ENCODE measurements around the gene FAM53B.

DNA sequence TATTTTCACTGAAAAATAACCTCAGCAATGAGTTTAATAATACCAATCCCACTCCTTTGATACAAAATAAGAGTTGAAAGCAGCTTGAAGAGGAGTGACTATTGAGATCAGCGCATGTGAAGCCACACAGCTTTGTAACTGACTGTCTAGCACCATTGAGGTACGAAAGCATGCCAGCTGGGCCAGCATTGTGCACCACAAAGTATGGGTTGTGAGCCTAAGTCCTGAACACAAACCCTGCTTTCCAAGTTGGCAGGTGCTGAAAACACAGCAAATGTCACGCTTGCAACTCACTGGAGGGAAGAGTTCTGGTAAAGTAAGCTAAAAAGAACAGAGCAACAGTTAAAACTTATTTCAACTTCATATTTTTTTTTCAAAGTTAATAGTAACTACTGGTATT lies 4.0 kb upstream of the FAM53B start:
- TF ChIP-seq, protein P1, sequence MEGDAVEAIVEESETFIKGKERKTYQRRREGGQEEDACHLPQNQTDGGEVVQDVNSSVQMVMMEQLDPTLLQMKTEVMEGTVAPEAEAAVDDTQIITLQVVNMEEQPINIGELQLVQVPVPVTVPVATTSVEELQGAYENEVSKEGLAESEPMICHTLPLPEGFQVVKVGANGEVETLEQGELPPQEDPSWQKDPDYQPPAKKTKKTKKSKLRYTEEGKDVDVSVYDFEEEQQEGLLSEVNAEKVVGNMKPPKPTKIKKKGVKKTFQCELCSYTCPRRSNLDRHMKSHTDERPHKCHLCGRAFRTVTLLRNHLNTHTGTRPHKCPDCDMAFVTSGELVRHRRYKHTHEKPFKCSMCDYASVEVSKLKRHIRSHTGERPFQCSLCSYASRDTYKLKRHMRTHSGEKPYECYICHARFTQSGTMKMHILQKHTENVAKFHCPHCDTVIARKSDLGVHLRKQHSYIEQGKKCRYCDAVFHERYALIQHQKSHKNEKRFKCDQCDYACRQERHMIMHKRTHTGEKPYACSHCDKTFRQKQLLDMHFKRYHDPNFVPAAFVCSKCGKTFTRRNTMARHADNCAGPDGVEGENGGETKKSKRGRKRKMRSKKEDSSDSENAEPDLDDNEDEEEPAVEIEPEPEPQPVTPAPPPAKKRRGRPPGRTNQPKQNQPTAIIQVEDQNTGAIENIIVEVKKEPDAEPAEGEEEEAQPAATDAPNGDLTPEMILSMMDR (conservative IDR thresholded peaks at IDR 0.05) = no peak
- TF ChIP-seq EZH2 (IDR thresholded peaks at IDR 0.05; ENCODE audit: low read depth) = no peak
